GM18870 (cell line): ENCODE data around the gene PHF21A.

Experiments used
- ATAC-seq: cut with Tn5 transposase; IDR thresholded peaks from one replicate; pipeline ENCODE4 v1.9.1; 2021; ENCODE audit warnings: moderate library complexity; ENCODE audit not compliant: unreplicated experiment

Gene PHF21A

DNA sequence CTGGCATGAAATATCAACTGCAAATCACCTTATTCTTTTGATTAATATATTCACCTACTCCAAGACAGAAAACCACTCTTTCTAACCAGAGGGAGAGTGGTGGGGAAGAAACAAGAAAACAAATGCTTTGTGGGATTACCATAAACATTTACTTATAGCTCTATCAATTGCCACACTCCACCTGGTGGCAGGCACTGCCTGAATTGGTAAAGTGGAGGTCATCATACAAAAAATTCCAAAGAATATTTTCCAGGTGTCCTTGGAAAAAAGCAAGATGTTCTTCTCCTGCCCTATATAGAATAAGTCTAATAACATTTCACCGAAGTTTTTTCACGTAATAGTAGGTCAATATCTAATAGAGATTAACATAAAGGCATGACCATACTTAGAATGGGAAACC, 45.3 kb downstream of the PHF21A start:
- ATAC-seq: no peak

- ATAC-seq: no peak
Observed at GRCh38 chr11:46075168-46075567, 46.1 kb downstream of the PHF21A start.

DNA sequence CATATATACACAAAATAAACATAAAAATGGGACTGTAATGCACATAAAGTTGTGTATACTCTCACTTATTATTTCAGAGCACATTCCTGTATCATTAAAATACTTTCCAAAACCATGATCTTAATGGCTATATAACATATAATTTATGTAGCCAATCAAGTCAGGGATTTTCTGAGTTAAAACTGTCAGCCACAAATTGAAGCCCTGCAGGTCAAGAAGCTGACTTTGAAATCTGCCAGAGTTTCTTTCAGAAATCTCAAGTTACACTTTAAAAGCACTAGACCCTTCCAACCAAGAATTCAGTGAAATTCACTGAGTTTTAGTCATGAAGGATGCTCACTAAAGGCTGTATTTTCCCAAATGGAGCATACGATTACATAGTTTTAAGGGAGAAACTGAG, 47.6 kb downstream of the PHF21A start:
- ATAC-seq: no peak

- no peak for ATAC-seq
Observed at GRCh38 chr11:46072172-46072964, 48.9 kb downstream of the PHF21A start.

DNA sequence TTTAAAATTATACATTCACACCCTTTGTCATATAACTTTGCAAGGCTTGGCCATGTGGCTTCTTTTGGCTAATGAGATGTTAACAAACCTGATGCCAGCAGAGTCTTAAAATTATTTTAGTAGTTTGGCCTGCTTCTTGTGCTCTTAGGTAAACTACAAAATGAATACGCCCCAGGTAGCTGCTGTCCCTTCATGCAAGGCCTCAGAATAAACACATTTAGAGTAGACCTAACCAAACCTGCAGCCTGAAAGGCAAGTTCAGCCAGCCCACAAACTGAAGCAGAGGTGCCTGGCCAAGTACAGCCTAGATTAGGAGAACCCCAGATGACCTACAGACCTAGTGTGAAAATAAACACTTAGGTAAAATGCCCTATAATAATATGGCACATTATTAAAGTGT, 50.2 kb downstream of the PHF21A start:
- ATAC-seq: no peak

- ATAC-seq: no peak
Observed at GRCh38 chr11:46069595-46069994, 51.7 kb downstream of the PHF21A start.

GRCh38 chr11:46066335-46066734, 54.9 kb downstream of the PHF21A start:
- no peak for ATAC-seq

- no peak for ATAC-seq
Observed at GRCh38 chr11:46065681-46066080, 55.6 kb downstream of the PHF21A start.

- ATAC-seq: no peak
Observed at GRCh38 chr11:46064221-46064620, 57.0 kb downstream of the PHF21A start.

GRCh38 chr11:46063138-46063537, 58.1 kb downstream of the PHF21A start:
- ATAC-seq: no peak

DNA sequence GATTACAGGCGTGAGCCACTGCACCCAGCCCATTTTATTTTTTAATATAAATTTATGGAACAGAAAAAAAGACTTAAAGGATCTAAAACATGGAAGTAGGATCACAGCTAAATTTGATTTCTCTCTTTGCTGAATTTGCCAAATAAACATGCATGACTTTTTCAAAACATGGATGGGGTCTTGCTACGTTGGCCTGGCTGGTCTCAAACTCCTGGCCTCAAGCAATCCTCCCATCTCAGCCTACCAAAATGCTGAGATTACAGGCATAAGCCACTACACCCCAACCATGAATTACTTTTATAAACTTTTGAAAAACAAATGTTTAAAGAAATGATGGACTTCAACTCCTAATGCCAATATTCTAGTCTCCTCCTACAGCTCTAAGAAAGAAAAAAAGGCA, 61.2 kb downstream of the PHF21A start:
- no peak for ATAC-seq

- no peak for ATAC-seq
Observed at GRCh38 chr11:46057489-46057888, 63.8 kb downstream of the PHF21A start.

- no peak for ATAC-seq
Observed at GRCh38 chr11:46055371-46055770, 65.9 kb downstream of the PHF21A start.

- ATAC-seq: no peak
Observed at GRCh38 chr11:46051102-46051501, 70.2 kb downstream of the PHF21A start.

- ATAC-seq: no peak
Observed at GRCh38 chr11:46050662-46051061, 70.6 kb downstream of the PHF21A start.

DNA sequence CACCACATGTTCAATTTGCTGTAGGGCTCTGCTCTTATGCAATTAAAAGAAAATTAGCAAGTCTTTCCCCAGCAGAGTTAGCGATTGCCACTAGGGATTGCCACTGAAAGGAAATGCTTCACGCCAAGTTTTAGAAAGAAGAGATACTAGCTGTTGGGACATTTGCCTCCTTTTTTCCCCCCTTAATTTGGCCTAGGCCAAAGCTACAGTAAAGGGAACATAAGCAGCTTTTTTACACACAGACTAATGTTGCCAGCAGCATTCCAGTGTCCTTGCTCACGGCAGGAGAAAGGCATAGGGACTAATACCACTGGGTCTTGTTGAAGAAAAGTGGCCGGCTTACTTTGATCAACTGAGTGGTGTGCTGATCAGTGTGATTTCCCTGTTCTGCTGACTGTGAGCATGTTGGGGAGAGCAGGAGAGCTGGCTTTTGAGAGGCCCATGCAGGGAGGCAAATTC, 71.2 kb downstream of the PHF21A start:
- ATAC-seq: no peak

DNA sequence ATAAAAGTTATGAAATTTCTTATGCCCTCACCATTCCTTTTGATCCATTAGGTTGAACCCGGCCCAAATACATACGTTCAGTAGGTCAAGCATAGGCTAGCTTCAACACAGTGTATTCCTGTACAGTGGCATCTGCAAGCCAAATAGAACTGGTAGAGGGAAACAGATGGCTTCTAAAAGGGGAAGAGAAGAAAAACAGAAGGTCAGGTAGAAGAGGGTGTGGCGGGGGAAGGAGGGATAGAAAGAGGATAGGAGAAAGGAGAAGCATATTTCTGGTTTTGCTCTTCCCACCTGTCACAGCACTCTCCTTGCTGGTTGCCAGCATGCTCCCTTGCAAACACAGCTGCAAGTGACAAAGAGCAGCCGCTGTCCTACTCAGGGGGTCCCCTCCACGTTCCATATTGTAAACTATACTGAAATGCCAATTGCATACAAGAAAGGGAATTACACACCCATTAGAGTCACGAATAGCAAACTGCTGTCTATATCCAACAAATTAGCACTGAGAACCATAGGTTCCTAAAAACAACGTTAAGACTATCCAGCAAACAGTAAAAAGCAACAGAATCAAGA, 71.8 kb downstream of the PHF21A start:
- no peak for ATAC-seq

GRCh38 chr11:46048198-46048597, 73.1 kb downstream of the PHF21A start:
- ATAC-seq: no peak

GRCh38 chr11:46047520-46047919, 73.7 kb downstream of the PHF21A start:
- ATAC-seq: no peak

- ATAC-seq: no peak
Observed at GRCh38 chr11:46045811-46046210, 75.4 kb downstream of the PHF21A start.

DNA sequence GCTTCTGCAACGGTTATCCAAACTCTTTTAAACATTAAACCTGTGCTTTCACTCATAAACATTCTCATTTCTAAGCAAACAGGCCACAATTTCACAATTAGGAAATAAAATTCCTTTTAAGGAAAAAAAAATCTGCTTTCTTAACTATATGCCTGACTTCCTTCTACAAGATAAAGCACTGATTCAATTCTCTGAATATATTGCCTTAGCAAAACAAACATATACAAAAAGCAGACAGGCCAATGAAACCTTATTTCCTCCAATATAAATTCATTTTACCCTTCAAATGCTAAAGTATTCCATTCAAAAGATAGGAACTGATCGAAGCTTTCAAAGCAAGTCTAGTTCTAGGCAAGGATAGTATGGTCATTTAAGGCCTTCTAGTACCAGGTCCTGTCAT, 76.7 kb downstream of the PHF21A start:
- no peak for ATAC-seq

DNA sequence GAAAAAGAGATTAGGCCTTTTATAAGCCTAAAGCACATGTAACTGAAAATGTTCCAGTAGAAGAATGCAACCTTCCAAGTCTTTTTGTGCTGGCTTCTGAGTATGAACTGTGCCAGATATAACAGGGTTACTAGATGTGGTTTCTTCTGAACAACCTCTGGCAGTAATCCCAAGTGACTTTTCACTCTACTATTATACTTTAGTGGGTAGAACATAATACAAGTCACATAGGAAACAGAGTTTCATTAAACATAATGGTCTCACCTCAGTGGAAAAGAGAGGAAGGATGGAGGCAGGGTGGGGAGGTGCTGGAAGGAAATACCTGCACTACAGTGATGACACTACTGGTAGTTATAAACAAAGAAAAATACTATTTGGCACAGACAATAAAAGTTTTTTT, 81.3 kb downstream of the PHF21A start:
- ATAC-seq: no peak

GRCh38 chr11:46038529-46038928, 82.7 kb downstream of the PHF21A start:
- ATAC-seq: no peak
